Coronary artery (tissue), 2 donors: ENCODE measurements around the gene ECT2L.

Experiments used
- DNase-seq: peaks from one replicate; pipeline ENCODE4 v3.0.0-alpha.2; 2017; ENCODE audit warnings: low spot score
- H3K27ac ChIP-seq, 2 donors: fragments of 200-600 bp; sonication (generic); one replicate each; pipeline ENCODE4 v1.5.1; 2016 to 2019
- H3K4me3 ChIP-seq: fragments of 200-600 bp; sonication (generic); 2 replicates; pipeline ENCODE4 v1.5.1; 2016; ENCODE audit warnings: mild to moderate bottlenecking, moderate library complexity
- TF ChIP-seq, protein P1 (sequence below): fragments of 200-600 bp; sonication (generic); IDR thresholded peaks from one replicate; pipeline ENCODE4 v1.5.1; 2019; ENCODE audit warnings: antibody characterized with exemption

ECT2L gene

DNA sequence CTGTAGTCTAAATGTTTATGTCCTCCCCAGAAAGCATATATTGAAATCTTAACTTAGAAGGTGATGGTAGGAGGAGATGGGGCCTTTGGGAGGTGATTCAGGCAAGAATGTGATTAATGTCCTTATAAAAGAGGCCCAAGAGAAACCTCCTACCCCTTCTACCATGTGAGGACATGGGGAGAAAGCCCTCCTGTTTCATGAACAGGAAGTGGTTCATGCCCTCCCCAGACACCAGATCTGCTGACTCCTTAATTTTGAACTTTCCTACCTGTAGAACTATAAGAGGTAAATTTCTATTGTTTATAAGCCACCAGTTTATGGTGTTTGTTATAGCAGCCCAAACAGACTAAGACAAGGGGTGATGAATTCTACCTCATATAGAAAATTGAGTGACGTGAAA lies 8.7 kb upstream of the ECT2L start:
- no peak for DNase-seq
- H3K4me3 ChIP-seq: no peak overlapping the region
- H3K27ac ChIP-seq: no peak overlapping the region
- TF ChIP-seq, protein P1, sequence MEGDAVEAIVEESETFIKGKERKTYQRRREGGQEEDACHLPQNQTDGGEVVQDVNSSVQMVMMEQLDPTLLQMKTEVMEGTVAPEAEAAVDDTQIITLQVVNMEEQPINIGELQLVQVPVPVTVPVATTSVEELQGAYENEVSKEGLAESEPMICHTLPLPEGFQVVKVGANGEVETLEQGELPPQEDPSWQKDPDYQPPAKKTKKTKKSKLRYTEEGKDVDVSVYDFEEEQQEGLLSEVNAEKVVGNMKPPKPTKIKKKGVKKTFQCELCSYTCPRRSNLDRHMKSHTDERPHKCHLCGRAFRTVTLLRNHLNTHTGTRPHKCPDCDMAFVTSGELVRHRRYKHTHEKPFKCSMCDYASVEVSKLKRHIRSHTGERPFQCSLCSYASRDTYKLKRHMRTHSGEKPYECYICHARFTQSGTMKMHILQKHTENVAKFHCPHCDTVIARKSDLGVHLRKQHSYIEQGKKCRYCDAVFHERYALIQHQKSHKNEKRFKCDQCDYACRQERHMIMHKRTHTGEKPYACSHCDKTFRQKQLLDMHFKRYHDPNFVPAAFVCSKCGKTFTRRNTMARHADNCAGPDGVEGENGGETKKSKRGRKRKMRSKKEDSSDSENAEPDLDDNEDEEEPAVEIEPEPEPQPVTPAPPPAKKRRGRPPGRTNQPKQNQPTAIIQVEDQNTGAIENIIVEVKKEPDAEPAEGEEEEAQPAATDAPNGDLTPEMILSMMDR: no peak

DNA sequence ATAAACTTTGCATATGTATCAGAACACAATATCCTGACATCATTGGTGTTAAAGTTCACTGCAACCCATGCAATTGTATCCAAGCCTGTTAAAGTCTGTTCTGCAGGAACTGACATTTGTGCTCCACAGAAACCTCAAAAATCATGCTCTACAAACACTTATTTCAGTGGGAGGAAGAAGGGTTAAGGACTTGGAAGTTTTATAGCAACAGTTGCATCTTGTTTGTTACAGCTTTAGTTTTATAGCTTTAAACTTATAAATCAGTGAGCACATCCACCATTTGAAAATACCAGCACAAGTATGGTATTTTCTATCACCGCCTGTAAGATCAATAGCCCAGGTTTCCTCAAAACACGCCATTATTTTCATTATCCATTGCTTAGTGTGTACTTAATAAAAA lies 884 bp downstream of the ECT2L start:
- Histone ChIP-seq H3K27ac (no peak overlapping the region), H3K4me3 (no peak overlapping the region)
- DNase-seq: no peak
- TF ChIP-seq, protein P1: no peak

DNA sequence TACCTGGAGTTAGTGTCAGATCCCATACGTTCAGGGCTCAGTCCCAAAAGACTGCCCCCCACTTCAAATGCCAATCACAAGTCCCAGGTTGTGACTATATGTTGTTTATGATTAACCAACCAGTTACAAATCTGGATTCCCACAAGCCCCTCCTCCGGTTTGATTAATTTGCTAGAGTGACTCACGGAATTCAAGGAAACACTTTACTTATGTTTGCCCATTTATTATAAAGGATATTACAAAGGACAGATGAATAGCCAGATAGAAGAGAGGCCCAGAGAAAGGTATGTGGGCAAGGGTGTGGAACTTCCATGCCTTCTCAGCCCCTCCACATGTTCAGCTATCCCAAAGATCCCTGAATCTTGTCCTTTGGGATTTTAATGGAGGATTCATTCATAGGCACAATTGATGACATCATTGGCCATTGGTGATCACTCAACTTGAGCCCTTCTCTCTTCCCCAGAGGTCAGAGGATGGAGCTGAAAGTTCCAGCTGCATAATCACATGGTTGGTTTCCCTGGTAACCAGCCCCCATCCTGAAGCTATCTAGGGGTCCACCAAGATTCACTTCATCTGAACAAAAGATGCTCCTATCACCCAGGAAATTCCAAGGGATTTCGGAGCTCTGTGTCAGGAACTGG lies 2.0 kb downstream of the ECT2L start:
- no peak for DNase-seq
- Histone ChIP-seq H3K27ac (no peak overlapping the region), H3K4me3 (no peak overlapping the region)
- TF ChIP-seq, protein P1: no peak

DNA sequence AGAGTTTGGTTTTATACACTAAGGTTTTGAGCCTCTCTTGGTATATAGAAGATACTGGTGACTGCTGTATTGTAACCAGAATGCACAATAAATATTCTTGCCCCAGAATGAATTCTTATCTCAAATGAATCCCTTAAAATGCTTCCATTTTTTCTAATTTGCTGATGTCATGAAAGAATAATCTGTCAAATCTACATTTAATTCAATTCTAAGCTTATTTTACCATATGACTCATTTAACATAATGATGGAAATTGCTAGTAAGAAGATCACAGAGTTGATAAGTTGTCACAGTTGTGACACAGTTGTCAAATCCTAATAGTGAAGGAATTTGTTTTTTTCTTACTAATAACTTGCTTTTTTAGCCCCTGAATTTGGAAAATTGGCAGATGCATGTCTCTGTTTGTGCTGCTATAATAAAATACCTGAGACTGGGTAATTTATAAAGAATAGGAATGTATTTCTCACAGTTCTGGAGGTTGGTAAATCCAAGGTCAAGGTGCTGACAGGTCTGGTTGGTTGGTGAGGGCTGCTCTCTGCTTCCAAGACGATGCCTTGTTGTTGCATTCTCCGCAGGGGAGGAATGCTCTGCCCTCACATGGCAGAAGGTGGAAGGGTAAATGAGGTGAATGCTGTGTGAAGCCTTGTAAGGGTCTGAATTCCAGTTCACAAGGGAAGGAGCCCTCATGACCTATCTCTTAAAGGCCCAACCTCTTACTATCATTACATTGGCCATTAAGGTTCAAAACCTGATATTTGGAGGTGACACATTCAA lies 4.7 kb downstream of the ECT2L start:
- DNase-seq: no peak
- H3K4me3 ChIP-seq: no peak overlapping the region
- TF ChIP-seq, protein P1: no peak
- H3K27ac ChIP-seq: no peak overlapping the region

DNA sequence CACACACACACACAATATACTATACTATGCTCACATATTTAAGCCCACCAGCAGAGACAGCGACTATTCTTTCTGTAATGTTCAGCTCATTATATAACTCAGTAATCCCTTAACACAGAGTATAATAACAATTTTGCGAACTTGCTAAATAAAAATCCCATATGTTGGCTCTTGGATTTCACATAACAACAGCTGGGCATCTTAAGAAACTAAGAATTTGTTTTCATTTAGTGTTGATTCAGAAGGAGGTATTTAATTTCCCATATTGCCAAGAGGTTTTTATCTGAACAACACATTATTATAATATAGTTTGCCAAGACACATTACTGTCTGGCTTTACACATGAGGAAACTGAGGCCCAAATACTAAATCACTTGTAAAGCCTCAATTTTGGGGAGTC lies 7.4 kb downstream of the ECT2L start:
- Histone ChIP-seq H3K27ac (no peak overlapping the region), H3K4me3 (no peak overlapping the region)
- no peak for DNase-seq
- TF ChIP-seq, protein P1: no peak

DNA sequence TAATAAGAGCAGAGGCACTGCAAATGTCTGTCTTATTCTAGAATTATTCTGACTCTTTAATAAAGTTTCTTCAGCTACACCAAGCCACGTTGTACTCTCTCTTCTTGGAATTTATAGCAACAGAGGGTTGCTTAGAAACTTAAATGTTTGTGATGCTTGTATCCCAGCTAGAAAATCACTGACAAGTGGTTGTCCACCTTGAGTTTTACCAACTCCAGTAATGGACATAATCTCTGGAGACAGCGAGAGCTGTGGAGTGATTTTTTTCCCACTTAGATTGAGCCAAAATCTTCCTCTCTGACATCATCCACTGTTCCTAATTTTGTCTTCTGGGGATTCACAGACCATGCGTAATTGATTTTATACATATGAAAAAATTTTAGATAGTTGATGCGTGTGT lies 8.0 kb downstream of the ECT2L start:
- H3K4me3 ChIP-seq: no peak overlapping the region
- TF ChIP-seq, protein P1: no peak
- DNase-seq: no peak
- H3K27ac ChIP-seq: no peak overlapping the region
